ENCODE data around the gene HNRNPL.
"Not testable (repeated sequence)": the region's sequence is repeated elsewhere in the genome, so short reads cannot be mapped to it uniquely, and the experiment has no call there.

The HNRNPL gene

GRCh38 chr19:38849860-38850435 is at the start of gene HNRNPL:
Gene HNRNPL (minus strand): TSS chr19:38849986. CDS start chr19:38849966, 20 bp downstream.
- peak; percentile 100 for DNase-seq (ENCODE audit: low spot score)

DNA sequence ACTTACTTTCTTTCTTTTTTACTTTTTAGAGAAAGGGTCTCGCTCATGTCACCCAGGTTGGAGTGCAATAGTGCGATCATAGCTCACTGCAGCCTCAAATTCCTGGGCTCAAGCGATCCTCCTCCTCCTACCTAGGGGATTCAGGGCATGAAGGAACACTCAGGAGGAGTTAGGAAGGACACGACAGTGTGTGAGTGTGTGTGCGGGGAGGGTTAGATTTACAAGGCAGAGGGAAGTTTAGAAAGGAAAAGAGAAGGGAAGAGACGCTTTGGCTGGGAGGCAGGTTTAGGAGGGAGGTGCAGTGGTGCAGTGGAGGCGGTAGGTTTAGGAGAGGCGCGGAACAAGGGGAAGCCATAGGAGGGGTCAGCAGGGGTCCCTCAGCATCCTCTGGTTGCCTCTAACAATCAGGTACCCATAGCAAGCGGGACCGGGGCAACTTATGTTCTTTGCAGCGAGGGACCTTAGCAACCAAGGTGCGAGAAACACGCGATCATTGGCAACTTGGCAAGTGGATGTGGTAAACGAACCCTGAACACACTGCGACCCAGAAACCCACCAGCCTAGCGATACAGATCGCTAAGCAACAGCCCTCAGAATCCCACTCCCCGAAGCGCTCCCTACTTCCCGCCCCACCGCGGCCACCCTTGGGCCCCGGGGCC is 49.1 kb upstream of the HNRNPL start:
- peak; percentile 12 for DNase-seq (ENCODE audit: low spot score)

DNA sequence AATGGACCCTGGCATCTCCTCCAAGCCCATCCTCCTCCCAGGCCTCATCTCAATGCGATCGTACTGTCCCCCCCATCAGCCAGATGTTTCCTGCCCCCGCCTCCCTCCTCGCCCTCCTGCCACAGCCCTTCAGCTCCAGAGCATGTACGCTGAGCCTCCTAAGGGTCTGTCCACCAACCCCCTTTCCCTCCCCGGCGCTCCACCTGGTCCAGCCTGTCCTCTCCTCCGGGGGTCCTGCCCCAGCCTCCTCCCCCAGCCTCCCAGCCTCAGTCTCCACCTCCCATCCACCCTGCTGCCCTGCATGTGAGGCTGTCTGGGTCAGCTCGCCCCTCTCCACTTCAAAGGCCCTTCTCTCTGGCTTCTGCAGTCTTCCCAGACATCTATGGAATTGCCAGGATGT is 45.2 kb upstream of the HNRNPL start:
- no peak for DNase-seq (ENCODE audit: low spot score)

DNA sequence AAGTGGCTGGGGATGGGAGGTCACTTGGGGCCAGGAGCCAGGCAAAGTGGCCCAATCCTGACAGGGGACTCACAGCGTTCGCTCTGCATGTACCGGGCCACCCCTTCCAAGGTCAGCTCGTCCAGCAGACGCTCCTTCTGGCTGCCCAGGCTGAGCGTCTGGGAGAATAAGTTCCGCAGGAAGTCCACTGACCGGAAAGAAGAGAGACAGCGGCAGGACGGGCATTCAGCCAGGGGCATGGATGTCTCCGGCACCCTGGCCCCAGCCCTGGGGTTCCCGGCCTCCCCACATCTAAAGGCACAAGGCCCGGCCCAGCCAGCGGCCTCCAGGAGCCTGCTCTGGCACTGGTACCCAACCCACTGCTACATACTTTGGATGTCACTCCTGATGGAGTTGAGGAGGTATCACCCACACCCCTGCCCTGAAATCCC is 43.6 kb upstream of the HNRNPL start:
- no peak for DNase-seq (ENCODE audit: low spot score)

DNA sequence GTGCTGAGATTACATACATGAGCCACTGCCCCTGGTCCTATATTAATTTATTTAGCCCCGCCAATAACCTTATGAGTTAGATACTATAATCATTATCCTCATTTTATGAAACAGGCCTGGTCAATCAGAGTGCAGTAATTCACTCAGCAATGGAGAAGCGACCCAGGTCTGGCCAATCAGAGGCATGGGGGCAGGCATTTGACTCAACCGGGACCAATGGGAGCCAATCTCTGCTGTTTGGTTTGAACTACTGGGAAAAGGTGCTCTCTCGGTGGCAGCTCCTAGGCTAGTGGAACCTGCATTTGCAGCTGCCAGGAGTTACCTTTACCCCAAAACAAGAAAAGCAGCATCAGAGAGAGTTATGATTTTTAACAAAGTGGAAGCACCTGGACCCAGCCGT is 43.1 kb upstream of the HNRNPL start:
- no peak for DNase-seq (ENCODE audit: low spot score)

DNA sequence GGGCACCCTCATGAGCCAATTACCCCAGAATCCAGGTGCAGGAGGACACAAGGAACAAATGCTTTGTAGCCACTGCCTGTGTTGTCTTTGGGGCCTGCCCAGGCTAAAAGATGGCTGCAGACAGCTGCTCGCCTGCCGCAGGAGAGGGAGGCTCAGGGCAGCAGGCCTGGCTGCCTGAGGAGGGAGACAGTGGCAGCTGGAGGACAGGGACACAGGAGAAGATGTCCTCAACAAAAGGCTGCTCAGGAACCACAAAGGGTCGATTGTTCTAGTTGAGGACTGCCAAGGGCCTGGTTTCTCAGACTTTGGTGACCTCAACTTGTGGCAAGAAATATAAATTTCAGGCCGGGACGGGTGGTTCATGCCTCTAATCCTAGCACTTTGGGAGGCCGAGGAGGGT is 42.0 kb upstream of the HNRNPL start:
- no peak for DNase-seq (ENCODE audit: low spot score)

DNA sequence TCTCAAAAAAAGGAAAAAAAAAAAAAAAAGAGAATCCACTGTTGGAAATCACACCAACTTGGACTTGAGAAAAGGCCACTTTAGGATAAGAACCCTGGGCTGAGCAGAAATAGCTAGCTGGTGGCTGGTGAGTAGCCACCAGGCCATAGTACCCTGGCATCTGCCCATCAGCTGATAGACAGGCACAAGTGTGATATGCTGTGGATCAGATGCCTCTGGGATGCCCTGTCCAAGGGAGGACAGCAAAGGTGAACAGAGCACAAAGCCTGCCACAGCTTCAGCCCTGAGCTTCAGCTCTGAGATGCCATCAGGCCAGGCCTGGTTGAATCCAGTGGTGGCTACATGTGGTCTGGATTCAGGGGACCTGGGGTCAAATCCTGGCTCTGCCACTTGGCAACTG is 40.9 kb upstream of the HNRNPL start:
- no peak for DNase-seq (ENCODE audit: low spot score)

GRCh38 chr19:38889803-38890202 is 40.0 kb upstream of the HNRNPL start:
- no peak for DNase-seq (ENCODE audit: low spot score)

DNA sequence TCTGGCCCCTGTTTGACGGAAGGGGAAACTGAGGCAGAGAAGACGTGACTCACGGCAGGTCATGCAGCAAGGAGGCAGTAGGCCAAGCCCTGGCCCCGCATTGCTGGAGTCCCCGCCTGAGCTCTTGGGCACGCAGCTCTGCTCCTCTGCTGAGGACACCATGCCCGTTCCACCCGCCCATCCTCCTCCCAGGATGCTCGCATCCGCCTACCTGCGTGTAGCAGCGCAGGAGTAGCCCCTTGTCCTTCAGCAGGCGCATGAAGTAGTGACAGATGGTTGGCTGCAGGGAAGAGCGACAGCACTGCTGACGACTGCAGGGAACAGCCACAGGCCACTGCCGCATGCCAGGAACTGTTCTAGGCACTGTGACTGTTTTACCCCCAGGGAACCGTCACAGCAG is 39.1 kb upstream of the HNRNPL start:
- peak; percentile 78 for DNase-seq (ENCODE audit: low spot score)

GRCh38 chr19:38884691-38885090 is 34.9 kb upstream of the HNRNPL start:
- not testable (repeated sequence) for DNase-seq (ENCODE audit: low spot score)

- no peak for DNase-seq (ENCODE audit: low spot score)
These were observed 33.5 kb upstream of the HNRNPL start for GRCh38 chr19:38883286-38883685.

DNA sequence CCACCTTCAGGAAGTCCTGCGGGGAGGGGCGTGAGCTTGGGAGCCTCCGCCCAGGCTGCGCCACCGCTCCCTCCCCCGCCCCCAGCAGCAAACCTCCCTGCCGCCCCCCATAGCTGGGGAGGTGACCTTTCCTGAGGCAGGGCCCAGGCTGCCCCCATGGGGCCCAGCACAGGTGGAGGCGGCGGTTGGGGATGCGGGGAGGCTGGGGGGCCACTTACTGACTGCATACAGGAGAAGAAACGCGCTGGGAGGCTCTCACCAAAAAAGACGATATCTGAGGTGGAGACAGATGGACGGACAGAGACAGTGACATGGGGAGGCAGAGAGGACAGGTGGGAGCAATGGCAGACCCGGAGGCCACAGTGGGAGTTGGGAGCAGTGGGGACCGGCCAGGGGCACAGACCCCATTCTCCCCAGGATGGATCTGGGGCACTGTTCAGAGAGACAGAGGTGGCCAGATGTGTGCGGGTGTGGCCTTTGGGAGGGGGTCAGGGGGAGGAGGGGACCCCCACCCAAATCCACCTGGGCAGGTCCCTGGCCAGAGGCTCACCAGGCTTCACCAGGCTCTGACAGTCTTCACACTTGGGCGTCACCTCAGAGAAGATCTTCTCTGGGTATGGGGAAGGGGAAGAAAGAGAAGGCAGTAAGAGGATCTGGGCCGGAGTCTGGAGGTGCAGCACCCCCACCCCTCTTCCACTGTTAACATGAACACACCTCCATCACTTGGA is 31.3 kb upstream of the HNRNPL start:
- no peak for DNase-seq (ENCODE audit: low spot score)

DNA sequence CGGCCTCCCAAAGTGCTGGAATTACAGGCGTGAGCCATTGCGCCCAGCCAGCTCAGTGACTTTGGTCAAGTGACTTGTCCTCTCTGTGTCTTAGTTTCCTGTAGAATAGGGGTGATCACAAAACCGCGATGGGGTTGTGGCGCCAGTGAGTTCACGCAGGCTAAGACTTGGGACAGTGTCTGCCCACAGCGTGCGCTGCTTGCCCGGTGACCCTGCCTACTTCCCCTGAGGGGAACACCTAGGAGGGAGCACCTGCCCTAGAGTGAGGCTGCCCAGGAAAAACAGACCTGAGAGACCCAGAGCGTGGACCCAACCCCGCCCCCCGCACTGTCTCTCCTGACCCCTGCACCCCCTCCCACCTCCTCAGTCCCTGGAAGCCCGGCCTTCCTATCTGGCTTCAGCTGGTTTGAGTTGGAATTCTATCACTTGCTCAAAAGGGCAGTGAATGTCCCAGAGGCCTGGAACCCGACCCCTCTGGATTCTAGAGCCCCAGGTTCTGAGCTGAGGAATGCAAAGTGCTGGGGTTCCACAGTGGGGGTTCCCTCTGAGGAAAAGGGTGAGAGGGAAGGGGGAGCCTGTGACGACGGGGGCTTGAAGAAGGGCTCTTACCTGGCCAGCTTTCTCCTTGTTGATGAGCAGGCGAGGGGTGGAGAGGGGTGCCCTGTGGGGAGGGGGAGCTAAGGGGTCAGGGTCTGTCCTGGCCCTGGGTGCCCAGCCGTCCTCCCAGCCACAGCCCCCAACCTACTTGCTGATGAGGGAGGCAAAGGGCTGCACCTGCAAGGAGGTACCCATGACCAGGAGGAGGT is 30.5 kb upstream of the HNRNPL start:
- DNase-seq (ENCODE audit: low spot score): no peak

- DNase-seq (ENCODE audit: low spot score): no peak
These were observed 29.6 kb upstream of the HNRNPL start for GRCh38 chr19:38879400-38879751.

- no peak for DNase-seq (ENCODE audit: low spot score)
These were observed 29.0 kb upstream of the HNRNPL start for GRCh38 chr19:38878575-38879399.

DNA sequence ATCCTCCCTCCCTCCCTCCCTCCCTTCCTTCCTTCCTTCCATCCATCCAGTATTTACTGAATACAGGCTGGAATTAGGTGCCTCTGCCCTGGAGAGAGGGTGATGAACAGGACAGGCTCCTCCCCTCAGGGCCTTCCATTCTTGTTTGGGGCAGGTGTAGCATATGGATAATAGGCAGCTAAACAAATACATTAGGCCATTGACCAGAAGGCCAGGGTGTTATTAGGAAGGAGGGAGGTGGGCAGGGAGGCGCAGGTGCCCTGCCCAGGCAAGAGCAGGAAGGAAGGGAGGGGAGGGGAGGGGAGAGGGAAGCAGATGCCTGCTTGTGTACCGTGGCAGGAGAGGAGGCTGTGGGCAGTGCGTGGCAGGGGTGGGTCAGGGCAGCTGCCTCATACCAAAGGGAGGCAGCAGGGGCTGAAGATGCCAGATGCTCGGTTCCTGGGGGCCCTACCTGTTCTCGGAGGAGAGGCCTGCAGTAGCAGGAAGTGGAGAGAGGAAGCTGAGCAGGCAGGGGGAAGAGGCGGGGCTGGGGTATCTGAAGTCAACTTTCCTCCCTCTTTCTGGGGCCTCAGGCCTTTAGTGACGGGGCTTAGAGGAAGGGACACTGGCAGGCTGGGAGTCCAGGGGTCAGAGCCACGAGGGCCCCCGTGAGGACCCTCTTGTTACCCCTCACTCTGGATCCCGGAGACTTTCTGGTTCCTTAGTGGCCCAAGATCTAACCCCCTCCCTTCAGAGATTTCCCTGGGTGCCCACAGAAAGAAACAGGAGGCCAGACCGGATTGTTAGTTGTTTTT is 28.2 kb upstream of the HNRNPL start, which contains the start of gene RINL:
Gene RINL, minus strand, starts transcription at position 495 of the 794 bp plus-strand sequence. CDS start 1,533 bp downstream, outside the sequence.
- no peak for DNase-seq (ENCODE audit: low spot score)

DNA sequence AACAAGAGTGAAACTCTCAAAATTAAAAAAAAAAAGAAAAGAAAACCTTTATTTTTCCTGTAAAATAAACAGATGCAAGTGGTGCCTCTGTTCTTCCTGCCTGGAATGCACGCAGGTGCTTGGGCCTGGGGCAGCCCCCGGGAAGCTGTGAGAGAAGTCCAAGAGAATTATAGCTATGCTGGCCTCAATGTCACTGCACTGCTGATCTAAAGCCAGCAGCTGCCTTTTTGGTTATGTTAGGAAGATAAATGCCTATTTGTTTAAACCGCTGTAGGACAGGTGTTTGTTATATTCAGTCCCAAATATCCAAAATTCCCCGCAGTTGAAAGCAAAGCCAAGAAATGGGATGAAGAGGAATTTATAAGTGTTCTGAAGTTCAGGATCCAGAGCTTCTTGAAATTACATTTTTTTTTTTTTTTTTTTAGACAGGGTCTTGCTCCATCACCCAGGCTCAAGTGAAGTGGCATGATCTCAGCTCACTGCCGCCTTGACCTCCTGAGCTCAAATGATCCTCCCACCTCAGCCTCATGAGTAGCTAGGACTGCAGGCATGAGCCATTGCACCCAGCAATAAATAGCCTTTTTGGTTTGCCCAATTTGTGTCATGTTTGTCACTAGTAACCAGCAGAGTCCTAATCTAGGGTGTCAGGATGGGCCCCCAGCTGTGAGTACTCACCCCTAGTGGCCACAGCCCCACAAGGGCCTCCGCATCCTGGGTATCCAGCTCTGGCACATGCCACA is 26.0 kb upstream of the HNRNPL start:
- no peak for DNase-seq (ENCODE audit: low spot score)

DNA sequence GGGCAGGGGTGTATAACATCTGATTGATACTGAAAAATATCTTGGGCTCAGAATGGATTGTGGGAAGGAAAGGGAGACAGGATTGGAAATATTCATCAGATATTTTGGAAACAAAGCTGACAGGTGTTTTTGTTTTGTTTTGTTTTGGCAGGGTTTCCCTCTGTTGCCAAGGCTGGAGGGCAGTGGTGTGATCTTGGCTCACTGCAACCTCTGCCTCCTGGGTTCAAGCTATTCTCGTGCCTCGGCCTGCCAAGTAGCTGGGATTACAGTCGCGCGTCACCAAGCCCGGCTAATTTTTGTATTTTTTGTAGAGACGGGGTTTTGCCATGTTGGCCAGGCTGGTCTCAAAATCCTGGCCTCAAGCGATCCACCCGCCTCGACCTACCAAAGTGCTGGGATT is 23.6 kb upstream of the HNRNPL start:
- not testable (repeated sequence) for DNase-seq (ENCODE audit: low spot score)

DNA sequence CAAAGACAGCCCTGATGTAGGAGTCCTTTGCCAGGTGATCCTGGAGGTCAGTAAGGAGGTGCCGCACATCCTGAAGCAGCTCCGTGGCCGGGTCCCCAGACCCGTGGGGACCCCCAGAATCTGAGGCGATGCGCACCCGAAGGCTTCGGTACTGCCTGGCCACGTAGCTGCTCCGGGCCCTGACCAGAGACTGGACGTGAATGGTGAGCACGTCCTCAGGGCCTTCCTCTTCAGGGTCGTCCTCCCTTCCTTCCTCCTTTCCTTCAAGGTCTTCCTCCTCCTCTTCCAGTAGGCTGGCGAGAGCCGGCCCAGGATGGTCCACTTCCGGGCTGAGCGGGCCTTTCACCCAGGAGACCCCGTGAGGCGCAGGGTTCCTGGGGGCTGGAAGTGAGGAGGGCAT is 20.8 kb upstream of the HNRNPL start:
- no peak for DNase-seq (ENCODE audit: low spot score)
